SU-DHL-6 (cell line): ENCODE data around the gene AKR1C1.

ENCODE experiments used
- CTCF ChIP-seq: fragments of 200-600 bp; sonication (generic); IDR thresholded peaks from one replicate; pipeline ENCODE4 v1.5.1; 2017; ENCODE audit warnings: antibody characterized with exemption, mild to moderate bottlenecking, low read length, moderate library complexity; ENCODE audit not compliant: insufficient read depth, poor library complexity, severe bottlenecking
- EZH2phosphoT487 ChIP-seq: fragments of 200-600 bp; sonication (generic), shearing (Covaris generic); conservative IDR thresholded peaks from 2 replicates; pipeline ENCODE4 v1.6.1; 2018; ENCODE audit warnings: mild to moderate bottlenecking, antibody characterized with exemption, low read length, moderate library complexity, mixed read lengths

DNA sequence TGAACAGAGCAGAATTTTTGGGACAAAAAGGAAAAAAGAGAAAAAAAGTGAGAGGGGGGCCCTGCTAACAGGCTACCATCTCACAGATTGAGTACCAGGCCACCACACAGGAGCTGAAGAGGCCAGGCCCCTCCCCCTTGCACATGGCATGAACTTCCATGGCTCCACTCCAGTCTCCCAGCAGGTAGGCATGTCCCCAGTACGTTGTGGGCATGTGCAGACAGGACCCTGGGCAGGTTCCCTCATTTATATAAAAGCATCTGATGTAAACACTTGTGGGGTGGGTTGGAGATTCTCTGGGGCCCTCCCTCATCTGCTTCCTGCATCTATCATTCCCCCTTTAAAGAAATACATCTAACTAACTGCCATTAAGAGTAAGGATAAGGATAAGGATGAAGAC, 45.0 kb upstream of the AKR1C1 start:
- no peak for TF ChIP-seq CTCF
- no peak for TF ChIP-seq EZH2phosphoT487
